Activated effector memory CD4-positive, alpha-beta T cell treated with anti-CD3 and anti-CD28 coated beads, Interleukin-2, amount 50 U/mL, for 16 hours (primary cell): Measurements from ENCODE around the gene CTAG1B.
"Not testable (repeated sequence)": the region's sequence is repeated elsewhere in the genome, so short reads cannot be mapped to it uniquely, and the experiment has no call there.

Experiments
- DNase-seq: peaks from one replicate; pipeline ENCODE4 v3.0.0-alpha.2; 2020

CTAG1B gene

DNA sequence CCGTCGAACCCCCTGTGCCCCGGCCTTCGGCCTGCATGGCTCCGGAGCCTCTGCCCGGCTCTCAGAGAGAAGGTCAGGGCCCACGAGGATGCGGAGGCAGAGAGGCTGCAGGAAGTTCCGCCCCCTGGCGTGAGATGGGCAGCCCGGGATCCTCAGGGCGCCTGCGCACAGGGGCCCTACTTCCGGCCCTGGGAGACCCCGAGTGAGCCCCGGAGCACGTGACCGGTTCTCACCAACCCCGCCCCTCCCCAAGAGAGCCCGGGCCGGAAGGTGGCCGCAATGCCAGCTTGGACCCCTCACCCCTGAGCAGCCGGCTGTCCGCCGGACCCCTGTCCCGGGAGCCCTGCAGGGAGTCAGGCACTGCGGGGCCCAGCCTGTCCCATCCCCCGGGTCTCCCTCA is at the start of gene CTAG1B:
TSS of gene CTAG1B (minus strand) at position 101 of the 400 bp plus-strand sequence. CDS start at position 37, 64 bp downstream.
- not testable (repeated sequence) for DNase-seq

- no peak for DNase-seq
Measured at GRCh38 chrX:154661899-154662298, 42.8 kb upstream of the CTAG1B start.

GRCh38 chrX:154661170-154661569 is 42.1 kb upstream of the CTAG1B start:
- no peak for DNase-seq

- no peak for DNase-seq
Measured at GRCh38 chrX:154660541-154660940, 41.5 kb upstream of the CTAG1B start.

DNA sequence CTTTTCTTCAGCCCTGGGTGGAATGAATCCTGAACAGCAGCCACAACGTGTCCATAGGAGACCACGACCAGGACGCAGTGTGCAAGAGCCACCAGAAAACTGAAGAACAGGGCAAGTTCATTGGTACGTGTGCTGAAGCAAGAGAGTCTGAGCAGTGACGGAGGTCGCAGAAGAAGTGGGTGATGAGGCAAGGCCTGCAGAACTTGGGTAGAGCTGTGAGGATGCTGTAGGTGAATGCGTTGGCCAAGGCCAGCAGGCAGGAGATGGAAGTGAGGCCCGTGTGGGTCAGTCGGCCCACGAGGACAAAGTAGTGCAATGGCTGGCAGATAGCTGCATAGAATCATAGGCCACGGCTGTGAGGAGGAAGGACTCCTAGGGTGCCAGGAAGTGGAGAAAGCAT is 39.9 kb upstream of the CTAG1B start:
- no peak for DNase-seq

DNA sequence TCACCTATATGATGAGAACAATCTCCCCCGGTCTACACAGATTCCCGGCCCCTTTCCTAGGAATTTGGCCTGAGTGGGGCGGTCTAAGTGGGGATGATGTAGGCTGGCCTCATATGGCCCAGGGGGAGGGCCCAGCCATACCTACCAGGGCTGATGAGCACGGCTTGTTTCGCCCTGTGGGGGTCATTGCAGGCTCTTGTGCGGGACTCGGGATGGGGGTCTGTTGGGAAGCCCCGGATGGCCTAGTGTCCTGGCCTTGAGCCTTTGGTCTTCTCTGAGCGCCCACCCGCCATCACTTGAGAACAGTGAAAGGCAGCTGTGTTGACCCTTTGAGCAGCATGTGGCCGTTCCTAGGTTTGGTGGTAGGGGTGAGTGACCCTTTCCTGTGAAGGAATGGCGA is 39.1 kb upstream of the CTAG1B start:
- DNase-seq: no peak

DNA sequence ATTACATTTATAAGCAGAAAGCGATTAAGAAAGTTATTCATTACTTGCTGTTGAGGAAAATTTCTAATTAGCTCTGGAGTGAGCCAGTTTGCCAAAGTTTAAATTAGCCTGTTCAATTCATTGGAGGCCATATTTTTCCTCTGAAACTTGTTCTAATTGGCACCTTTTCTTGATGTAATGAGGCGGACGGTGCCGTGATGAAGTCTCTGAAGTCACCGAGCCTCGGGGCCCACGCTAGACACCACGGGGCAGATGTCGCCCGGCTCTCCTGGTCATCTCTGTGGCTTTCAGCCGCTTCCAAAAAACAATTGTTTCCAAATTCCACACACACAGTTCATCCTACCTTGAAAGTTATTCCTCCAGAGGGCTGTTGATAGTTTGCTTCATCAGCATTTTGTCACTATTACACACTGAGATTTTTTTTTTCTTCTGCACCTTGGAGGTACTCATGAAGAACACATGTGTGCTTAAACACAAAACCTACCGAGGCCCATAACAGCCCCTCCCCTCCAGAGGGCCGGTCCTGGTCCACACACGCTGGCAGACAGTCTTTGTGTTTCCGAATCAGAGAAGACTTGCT is 38.2 kb upstream of the CTAG1B start:
- no peak for DNase-seq

DNA sequence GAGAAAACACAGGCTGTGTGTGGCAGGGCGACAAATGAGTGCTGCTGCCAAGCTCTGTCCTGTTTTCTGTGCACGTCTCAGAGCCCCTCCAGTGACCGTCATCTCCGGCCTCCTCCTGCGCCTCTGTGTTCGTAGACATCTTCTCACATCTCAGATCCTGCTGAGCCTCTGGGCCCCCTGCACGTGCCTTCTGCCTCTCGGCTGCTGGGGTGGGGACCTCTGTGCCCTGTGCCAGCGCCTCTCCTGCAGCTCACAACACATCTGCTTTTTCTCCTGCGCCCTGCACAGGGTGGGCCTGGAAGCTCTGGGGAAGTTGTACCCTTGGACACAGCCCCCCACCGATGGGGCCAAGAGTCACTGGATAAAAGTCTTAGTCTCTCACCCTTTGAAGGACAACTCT is 36.7 kb upstream of the CTAG1B start:
- no peak for DNase-seq

GRCh38 chrX:154655346-154655745 is 36.3 kb upstream of the CTAG1B start:
- DNase-seq: no peak

DNA sequence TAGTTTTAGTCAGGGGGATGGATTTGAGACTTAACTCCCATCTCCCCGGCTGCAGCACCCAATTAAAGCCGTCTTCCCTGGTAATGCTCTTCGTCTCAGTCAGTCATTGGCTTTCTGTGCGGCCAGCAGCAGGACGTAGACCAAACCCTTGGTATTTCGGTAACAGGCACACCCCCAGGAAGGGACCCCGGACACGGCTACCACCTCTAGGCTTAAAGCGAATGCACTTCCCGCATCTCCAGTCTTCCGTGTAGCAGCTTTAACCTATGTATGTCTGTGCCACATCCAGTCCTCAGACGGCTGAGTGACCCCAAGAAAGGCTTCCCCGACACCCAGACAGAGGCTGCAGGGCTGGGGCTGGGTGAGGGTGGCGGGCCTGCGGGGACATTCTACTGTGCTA is 35.8 kb upstream of the CTAG1B start:
- no peak for DNase-seq

DNA sequence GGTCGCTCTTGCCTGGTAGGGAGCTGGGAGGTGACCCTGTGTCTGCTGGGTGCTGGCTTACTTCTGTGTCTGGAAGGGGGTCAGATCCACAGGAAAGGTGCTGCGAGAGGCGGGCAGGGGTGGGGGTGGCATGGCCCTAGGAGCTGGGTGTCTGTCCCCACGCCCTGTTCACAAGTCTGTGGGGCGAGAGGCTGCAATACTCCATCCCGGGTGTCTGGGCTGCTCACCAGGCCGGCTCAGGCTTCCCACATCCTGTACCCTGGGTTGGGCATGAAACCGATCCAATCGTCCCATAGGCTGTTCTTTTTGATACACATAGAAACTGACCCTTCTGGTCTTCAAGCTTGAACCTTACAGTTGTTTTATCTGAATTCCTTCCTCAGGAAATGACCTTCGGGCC is 35.3 kb upstream of the CTAG1B start:
- no peak for DNase-seq

- DNase-seq: not testable (repeated sequence)
Measured at GRCh38 chrX:154653413-154653812, 34.3 kb upstream of the CTAG1B start, which contains the start of gene CTAG2. Gene CTAG2 (minus strand): TSS chrX:154653579. CDS start chrX:154653515, 64 bp downstream.

GRCh38 chrX:154653048-154653401 is 33.9 kb upstream of the CTAG1B start:
- DNase-seq: no peak

DNA sequence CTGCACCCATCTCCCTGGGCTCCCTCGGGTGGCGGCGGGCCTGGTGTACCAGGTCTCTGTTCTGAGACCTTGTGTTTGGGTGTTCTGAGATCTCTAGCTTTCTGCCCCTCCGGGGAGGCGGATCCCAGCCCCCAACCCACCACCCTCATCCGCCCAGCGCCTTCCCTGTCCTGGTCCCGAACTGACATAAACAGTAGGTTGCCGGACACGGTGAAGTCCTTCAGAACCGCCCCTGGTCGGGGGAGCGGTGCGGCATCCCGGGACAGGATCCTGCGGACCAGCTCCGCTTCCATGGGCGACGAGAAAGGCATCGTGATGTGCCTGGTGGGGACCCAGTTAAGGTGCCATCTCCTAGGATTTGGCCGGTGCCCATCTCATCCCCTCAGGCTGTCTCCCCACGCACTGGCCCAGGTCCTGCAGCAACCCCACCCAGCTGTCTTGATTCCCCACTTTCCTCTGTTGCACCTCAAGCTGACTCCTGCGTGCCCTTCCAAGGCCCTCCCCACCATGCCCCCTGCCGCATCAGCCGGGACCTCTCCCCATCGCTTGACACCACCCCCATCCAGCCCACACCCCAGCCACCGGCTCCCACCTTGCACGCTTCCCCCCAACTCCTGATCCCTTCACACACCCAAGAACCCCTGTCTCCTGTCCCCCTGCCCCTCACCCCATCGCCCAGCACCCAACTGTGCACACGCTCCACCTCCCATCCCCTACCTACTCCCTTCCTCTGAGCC is 33.4 kb upstream of the CTAG1B start:
- DNase-seq: no peak

- DNase-seq: no peak
Measured at GRCh38 chrX:154650221-154650510, 31.1 kb upstream of the CTAG1B start.

GRCh38 chrX:154649503-154650220 is 30.6 kb upstream of the CTAG1B start:
- no peak for DNase-seq

- DNase-seq: no peak
Measured at GRCh38 chrX:154648931-154649330, 29.8 kb upstream of the CTAG1B start.

GRCh38 chrX:154645745-154646378 is 26.8 kb upstream of the CTAG1B start:
- DNase-seq: not testable (repeated sequence)

DNA sequence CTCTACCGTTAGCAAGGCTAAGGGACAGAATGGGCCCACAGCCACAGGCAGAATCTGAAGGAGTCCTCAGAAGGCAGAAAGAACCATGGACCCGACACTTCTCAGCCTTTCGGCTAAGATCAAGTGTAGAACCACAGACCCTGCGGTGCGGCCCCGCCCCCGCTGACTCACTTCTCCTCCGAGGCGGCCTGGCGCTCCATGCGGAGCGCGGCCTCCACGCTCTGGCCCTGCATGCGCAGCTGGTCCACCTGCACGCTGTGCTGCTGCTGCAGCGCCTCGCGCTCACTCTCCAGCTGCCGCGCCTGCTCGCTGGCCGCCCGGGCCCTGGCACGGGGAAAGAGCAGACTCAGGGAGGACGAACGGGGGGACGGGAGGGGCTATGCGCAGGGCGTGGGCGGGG is 24.6 kb upstream of the CTAG1B start:
- not testable (repeated sequence) for DNase-seq

DNA sequence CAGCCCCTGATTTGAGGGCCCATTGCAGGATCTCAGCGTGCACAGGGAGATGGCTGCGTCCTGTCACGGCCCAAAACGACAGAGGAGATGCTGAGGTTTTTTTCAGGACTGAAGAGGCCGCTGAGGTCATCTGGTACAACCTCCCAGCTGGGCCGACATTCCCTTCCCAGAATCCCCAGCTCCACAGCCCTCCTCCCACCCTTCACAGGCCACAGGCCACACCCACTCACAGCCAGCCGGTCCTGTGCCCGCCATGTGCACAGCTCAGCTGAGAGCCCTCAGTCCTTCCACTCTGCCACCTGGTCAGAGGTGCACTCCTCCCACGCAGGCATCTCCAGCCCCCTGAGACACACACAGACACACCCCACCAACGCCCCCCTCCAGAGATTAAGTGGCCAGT is 22.7 kb upstream of the CTAG1B start:
- not testable (repeated sequence) for DNase-seq

DNA sequence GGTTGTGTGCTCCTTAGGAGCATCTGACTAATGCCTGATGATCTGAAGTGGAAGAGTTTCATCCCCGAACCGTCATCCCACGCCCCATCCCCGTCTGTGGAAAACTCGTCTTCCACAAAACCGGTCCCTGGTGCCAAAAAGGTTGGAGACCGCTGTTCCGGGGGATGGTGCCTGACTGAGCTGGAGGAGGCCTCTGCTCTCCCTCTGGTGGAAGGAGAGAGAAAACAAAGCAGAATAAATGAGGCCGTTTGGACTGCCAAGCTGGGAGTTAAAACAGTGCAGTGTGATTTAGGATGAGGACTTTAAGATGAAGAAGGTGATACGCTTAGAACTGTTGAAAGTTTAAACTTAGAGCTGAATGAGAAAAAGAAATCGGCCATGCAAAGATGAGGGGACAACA is 14.6 kb upstream of the CTAG1B start:
- DNase-seq: not testable (repeated sequence)

DNA sequence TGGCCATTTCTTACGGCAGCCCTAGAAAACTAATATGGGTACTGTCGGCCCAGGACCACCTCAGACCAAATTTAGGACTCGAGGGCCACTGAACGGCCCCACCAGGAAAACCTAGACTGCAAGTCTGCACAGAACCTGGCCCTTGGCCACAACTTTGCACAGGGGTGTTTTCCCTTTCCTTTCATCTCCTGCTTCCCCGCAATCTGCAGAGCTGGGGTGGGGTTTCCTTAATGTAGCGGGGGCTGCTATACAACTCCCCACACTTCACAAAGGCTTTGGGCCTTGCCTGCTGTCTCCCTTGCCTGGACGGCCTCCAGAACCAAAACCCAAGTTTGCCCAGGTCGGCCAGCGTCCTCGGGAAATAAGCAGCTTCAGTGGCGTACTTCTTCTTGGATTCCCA is 11.9 kb upstream of the CTAG1B start:
- DNase-seq: not testable (repeated sequence)

- DNase-seq: not testable (repeated sequence)
Measured at GRCh38 chrX:154628960-154629359, 9.9 kb upstream of the CTAG1B start.
